ENCODE data around the gene KLHL2. TPM values are rescaled to one million over a fixed set of nuclear protein-coding genes. Genes with fewer than 3 reads are reported as not detected.

KLHL2 gene
- total RNA-seq, 1 donor: 16.4 TPM

DNA sequence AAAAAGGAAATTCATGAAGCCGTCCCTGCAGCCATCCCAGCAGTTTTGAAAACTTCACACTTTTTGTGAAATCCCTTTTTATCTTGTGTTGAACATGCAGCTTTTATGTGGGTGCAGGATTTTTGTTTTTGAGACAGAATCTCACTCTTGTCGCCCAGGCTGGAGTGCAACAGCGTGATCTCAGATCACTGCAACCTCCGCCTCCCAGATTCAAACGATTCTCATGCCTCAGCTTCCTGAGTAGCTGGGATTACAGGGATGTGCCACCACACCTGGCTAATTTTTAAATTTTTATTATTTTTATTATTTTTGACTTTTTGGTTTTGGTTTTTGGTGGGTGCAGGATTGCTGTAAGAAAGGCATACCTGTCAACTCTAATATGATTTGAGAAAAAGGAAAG is 112.1 kb downstream of the KLHL2 start:
- TF ChIP-seq, protein P1, sequence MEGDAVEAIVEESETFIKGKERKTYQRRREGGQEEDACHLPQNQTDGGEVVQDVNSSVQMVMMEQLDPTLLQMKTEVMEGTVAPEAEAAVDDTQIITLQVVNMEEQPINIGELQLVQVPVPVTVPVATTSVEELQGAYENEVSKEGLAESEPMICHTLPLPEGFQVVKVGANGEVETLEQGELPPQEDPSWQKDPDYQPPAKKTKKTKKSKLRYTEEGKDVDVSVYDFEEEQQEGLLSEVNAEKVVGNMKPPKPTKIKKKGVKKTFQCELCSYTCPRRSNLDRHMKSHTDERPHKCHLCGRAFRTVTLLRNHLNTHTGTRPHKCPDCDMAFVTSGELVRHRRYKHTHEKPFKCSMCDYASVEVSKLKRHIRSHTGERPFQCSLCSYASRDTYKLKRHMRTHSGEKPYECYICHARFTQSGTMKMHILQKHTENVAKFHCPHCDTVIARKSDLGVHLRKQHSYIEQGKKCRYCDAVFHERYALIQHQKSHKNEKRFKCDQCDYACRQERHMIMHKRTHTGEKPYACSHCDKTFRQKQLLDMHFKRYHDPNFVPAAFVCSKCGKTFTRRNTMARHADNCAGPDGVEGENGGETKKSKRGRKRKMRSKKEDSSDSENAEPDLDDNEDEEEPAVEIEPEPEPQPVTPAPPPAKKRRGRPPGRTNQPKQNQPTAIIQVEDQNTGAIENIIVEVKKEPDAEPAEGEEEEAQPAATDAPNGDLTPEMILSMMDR (IDR thresholded peaks at IDR 0.05; ENCODE audit: insufficient read depth, low read depth, low read length): no peak
- no peak for DNase-seq (ENCODE audit: low read depth)
- no peak overlapping the region for H3K4me3 ChIP-seq (ENCODE audit: low read depth, low read length)

DNA sequence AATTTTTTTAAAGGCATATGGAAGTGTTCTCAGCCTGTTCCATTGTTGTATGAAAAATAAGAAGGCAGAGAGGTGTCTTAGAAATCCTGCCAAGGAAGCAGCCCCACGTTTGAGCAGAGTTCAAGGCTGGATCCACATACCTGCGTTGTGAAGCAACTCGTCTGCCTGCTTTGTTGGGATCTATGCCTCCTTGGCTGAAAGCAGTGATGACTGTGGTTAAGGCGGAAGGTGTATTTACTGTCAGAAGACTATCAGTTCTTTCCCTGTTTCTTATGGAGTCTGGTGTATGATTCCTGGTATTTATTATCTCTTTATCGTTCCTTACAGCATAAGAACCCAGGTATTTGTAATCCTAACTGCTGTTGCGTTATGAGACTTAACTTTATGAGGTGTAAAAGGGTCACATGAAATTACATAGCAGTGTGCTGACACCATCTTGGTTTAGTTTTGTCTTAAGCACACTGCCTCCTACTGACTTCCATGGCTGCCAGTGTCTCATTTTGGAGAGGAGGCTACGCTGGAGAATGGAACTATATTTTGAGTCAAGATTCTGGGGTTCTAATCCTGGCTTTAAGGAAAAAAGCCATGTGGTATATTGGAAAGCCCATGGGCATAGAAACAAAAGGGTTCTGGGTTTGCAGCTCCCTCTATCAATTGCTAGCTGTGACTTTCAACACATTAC is 117.0 kb downstream of the KLHL2 start:
- TF ChIP-seq, protein P1 (IDR thresholded peaks at IDR 0.05; ENCODE audit: insufficient read depth, low read depth, low read length): no peak
- H3K4me3 ChIP-seq (ENCODE audit: low read depth, low read length): no peak overlapping the region
- DNase-seq (ENCODE audit: low read depth): no peak

DNA sequence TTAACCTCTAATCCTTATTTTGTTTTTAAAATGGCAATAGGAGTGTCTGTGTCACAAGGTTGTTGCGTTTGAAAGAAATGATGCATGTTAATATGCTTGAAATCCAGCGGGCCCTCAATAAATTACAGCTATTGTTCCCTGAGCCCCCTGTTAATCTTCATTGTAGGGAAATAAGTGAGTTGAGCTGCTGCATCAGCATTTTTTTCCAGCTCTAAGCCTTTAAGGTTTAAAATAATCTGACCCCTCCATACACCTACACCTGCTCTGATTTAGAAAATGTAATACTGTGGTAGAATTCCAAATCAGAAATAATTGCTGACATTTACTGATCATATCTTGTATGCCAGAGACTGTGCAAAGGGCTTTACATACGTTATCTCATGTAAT is 117.5 kb downstream of the KLHL2 start:
- TF ChIP-seq, protein P1 (IDR thresholded peaks at IDR 0.05; ENCODE audit: insufficient read depth, low read depth, low read length): no peak
- H3K4me3 ChIP-seq (ENCODE audit: low read depth, low read length): no peak overlapping the region
- DNase-seq (ENCODE audit: low read depth): no peak

DNA sequence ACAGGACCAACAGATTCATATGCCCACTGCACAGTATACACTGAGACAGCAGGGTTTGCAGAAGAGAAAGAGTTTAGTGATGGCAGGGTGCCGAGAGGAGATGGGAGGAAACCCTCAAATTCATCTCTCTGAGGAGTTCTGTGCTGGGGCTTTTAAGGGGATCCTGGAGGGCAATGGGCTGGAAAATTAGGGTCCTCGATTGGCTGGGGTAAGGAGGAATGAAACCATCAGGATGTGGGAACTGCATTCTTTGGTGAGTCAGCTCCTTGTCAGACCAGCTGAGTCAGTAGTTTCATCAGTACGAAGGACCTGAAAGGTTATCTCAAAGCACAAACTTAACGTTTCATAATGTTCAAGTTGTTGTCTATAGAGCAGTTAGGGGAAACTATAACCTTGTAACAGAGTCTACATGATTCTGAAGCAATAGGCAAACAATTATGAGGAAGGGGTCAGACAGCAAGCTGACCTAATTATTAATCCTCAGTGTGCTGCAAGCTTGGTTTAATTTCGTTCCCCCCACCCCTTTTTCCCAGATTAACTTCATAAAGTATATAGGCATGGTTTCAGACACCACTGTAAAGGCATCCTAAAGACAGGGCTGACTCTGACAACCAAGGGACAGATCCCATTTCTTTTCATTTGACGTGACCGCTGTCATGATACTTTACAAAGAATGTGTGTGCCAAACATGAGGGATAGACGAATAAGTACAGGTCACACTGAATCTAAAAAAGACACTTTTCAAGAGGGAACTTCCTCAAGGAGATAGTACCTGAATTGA is 118.6 kb downstream of the KLHL2 start:
- peak; percentile 82 for DNase-seq (ENCODE audit: low read depth)
- TF ChIP-seq, protein P1 (IDR thresholded peaks at IDR 0.05; ENCODE audit: insufficient read depth, low read depth, low read length): no peak
- peak overlapping the region; percentile 76 for H3K4me3 ChIP-seq (ENCODE audit: low read depth, low read length)

DNA sequence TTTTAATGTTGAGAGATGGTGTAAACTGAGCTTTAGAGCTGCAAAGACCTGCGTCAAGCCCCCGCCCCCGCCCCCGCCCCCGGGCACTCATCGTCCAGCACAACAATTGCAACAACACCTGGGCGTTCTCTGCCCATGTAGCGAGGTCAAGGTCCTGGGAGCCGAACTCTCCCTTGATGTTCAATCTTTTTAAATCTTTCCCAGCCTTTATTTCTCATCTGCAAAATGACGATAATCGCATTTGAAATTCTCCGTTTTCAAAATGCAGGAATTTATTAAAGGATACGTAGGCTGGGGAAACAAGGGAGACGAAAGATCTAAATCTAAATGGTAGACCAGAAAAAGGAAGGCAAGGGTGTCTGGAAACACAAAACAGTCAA is 119.5 kb downstream of the KLHL2 start:
- DNase-seq (ENCODE audit: low read depth): peak; percentile 34
- TF ChIP-seq, protein P1 (IDR thresholded peaks at IDR 0.05; ENCODE audit: insufficient read depth, low read depth, low read length): no peak
- peak overlapping the region; percentile 76 for H3K4me3 ChIP-seq (ENCODE audit: low read depth, low read length)

DNA sequence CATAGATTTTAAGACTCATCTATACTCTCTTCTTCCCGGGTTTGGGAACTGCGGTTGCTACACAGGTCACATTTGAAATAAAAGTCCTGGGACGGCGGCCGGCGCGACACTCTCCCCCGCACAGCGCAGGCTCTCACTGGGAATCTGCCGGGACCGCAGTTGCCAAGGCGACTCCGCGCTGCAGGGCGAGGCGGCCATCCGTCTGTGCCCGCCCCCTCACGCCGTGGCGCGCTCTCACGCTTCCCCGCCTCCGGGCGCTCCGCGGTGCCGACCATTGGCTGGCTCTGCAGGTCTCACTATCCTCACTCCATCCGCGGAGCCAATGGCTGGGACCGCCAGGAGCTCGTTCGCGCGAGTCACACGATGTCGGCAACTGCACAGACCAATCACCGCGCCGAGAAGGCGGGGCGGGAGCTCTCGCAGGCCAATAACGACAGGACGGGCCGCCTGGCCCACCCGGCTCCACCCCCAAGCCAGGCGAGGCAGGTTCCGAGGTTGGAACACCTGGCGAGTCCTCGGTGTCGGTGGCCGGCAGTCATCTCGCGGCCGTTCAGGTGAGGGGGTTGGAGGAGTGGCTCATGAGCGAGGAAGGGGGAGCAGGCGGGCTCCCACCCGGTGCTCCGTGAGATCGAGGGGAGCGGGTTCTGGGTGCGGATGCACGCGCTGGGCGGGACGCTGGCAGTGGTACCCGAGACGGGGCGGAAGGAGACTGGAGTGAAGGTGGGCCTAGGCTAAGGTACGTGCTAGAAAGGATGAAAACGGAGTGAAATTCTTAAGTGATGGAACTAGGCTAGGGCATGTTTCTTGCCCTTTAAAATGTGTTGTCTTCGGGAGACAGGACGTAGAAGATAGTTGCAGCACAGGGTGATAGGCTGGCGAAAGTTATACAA is 120.1 kb downstream of the KLHL2 start, which contains the start of gene MSMO1:
MSMO1 (plus strand) TSS at position 459 of the 890 bp plus-strand sequence. CDS start 5,702 bp downstream, outside the sequence.
- H3K4me3 ChIP-seq (ENCODE audit: low read depth, low read length): peak within 1 kb of the TSS; percentile 88
- DNase-seq (ENCODE audit: low read depth): peak; percentile 99
- TF ChIP-seq, protein P1 (IDR thresholded peaks at IDR 0.05; ENCODE audit: insufficient read depth, low read depth, low read length): no peak

Data from fibroblast of villous mesenchyme (primary cell).